GM19043 (cell line): Measurements from ENCODE around the gene ERAP2.
"Not testable (repeated sequence)": the region's sequence is repeated elsewhere in the genome, so short reads cannot be mapped to it uniquely, and the experiment has no call there.

Experiments used
- ATAC-seq: cut with Tn5 transposase; IDR thresholded peaks from one replicate; pipeline ENCODE4 v1.9.1; 2021; ENCODE audit warnings: low read depth; ENCODE audit not compliant: unreplicated experiment

Gene ERAP2, protein sequence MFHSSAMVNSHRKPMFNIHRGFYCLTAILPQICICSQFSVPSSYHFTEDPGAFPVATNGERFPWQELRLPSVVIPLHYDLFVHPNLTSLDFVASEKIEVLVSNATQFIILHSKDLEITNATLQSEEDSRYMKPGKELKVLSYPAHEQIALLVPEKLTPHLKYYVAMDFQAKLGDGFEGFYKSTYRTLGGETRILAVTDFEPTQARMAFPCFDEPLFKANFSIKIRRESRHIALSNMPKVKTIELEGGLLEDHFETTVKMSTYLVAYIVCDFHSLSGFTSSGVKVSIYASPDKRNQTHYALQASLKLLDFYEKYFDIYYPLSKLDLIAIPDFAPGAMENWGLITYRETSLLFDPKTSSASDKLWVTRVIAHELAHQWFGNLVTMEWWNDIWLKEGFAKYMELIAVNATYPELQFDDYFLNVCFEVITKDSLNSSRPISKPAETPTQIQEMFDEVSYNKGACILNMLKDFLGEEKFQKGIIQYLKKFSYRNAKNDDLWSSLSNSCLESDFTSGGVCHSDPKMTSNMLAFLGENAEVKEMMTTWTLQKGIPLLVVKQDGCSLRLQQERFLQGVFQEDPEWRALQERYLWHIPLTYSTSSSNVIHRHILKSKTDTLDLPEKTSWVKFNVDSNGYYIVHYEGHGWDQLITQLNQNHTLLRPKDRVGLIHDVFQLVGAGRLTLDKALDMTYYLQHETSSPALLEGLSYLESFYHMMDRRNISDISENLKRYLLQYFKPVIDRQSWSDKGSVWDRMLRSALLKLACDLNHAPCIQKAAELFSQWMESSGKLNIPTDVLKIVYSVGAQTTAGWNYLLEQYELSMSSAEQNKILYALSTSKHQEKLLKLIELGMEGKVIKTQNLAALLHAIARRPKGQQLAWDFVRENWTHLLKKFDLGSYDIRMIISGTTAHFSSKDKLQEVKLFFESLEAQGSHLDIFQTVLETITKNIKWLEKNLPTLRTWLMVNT

DNA sequence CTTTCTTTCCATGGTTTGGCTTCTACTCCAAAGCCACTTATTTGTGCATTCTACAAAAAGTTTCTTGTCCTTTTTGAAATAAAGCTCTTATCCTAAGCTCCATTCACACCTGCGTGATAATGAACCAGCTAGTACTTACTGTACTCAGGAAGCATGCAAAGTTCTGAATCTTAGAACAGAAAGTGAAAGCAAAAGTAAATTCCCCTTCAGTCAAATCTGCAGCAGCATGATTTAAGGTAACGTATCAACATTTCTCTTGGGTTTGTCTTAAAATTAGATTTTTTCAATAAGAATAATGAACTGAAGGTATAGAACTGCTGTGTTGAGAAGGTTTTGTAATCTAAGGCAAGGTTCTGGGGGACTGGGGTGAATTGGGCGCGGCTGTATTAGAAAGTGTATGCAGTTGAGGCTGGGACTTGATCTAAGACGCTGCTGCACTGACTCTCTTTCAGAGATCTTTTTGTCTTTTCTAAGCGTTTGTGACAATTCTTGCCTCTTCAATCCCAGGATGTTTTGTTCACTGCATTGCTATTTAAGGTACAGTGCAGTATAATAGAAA is at the start of gene ERAP2:
TSS of gene ERAP2 (plus strand) at position 209 of the 559 bp plus-strand sequence. CDS start 3,186 bp downstream, outside the sequence.
- ATAC-seq, result peak; percentile 48

DNA sequence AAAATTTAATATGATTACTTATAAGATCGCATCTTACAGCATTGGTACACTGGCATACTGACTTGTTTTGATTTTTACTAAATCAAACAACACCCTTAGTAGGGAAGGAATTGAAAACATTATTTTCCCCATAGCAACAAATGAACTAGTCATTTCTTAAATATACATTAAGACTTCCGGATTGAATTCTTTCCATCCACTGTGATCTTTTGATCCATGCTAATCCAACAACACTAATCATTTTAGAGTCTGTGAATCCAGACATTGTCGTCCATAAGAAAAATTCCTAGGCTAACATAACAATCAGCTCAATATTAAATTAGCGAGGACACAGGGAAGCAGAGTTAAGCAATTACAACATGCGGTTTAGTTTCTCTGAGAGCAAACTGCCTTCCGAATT is 47.0 kb upstream of the ERAP2 start:
- no peak for ATAC-seq

DNA sequence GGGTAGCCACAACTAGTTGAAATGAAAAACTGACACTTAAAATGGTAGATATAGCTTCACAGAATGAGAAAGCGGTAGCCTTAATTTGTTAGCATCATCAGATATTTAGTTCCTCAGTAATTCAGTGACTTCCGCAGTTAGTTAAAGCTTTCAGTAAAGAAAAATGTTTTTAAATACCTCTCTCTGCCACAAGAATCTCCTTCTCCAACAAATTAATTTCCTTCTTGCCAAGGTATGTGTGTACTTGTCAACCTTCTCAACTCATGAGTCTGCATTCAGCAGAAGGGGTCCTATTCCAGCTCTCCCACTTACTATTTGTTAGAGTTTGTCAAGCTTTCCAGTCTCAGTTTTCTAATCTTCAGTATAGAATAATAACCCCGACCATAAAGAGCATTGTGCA is 42.3 kb upstream of the ERAP2 start:
- ATAC-seq, result no peak

DNA sequence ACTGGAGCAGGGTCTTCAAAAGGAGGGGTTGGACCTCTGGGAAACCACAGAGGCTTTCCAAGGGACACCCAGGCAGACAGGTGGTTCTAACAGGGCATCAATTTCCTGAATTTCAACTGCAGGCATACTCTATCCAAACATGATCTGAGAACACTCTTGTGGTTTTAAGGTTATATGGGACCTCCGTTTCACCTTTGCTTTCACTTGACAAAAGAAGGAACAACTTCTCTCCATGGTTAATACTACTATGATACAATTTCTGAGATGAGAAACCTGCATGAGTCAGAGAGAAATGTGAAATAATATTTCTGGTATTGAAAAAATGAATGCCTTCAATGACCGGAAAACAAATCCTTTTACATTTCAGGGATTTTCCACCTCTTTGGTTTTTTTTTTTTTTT is 40.5 kb upstream of the ERAP2 start:
- no peak for ATAC-seq

DNA sequence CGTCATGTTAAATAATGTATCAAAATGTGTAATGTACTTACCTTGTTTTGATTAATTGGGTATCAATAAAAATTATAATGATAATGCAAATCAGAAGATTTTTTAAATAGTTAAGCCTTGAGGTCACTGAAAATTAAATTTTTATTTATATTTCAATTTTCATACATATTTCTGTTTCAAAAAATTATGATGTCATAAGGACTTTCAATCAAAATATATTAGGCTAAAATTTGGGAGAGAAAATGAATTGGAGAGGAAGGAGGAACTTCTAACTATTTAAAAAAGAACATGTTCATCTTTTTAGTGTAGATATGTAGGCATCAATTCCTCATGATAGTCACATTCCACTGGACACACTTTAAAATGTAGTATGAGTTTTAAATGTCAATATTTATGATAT is 39.5 kb upstream of the ERAP2 start:
- no peak for ATAC-seq

DNA sequence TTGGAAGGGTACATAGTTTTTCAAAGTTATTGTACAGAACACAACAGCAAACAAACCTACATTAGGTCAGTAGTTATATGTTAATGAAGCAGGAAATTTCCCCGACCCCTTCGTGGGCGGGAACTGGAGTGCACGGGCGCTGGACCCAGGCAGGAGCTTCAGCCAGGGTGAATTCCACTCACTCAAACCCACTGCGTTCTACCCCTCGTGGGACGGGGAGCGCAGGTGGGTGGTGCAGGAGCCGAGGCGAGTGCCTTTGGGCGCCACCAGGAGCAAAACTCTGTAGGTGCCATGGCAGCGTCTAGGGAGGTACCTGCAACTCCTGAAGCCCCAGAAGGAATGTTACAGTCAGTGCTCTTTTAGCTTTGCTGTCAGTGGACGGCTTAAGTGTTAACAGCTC is 39.0 kb upstream of the ERAP2 start:
- no peak for ATAC-seq

DNA sequence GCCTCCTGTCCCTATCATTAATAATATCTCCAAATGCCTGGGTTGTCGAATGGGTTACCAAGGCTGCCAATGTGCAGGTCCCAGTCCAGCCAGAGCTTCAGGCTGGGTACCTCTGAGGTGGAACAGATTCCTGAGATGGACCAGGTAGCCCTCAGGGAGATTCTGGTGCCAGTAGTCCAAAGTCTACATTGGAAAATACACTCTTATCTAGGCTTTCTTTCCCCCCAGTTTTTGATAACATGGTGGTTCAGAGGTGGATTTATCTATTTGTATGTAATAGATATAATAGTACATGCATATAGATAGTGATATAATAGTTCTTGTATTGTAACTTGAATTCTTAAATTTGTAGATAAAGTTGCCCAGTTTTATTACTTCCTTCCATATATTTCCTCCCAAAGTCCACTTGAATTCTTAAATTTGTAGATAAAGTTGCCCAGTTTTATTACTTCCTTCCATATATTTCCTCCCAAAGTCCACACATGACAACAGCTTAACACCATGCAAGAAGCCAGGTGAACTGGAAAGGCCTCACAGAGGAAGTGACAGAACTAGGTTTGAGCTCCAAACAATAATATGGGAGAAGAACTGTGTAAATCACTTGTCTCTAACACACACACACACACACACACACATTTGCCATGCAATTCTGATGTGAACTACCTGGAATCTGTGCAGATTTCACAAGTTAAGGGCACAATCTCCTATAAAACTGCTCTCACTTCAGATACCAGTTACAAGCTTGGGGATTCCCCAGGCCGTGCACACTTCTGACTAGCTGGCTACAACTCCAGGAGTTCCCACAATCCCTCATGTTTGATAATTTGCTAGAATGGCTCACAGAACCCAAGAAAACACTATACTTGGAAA is 37.9 kb upstream of the ERAP2 start:
- no peak for ATAC-seq

DNA sequence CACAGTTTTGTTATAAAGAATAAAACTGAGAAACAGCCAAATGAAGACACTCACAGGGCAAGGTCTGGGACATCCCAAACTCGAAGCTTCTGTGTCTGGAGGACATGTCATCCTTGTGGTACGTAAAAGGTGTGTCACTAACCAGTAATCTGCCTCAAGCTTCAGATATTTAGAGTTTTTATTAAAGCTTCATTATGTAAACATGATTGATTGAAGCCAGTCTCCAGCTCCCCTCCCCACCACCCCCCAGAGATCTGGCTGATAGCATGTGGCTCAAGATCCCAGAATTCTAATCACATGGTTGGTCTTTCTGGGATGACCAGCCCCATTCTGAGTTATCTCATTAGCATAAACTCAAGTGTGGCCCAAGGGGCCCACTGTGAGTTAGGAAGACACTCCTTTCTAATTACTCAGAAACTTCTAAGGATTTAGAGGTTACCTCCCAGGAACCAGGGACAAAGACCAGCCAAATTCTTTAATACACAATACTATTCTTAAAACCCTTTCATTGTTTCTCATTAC is 37.2 kb upstream of the ERAP2 start:
- ATAC-seq, result no peak

DNA sequence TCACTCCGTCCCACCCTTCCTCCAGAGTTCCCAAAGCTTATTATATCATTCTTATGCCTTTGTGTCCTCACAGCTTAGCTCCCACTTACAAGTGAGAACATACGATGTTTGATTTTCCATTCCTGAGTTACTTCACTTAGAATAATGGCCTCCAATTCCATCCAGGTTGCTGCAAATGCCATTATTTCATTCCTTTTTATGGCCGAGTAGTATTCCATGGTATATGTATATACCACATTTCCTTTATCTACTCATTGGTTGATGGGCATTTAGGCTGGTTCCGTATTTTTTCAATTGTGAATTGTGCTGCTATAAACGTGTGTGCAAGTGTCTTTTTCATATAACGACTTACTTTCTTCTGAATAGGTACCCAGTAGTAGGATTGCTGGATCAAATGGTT is 34.4 kb upstream of the ERAP2 start:
- ATAC-seq, result not testable (repeated sequence)

DNA sequence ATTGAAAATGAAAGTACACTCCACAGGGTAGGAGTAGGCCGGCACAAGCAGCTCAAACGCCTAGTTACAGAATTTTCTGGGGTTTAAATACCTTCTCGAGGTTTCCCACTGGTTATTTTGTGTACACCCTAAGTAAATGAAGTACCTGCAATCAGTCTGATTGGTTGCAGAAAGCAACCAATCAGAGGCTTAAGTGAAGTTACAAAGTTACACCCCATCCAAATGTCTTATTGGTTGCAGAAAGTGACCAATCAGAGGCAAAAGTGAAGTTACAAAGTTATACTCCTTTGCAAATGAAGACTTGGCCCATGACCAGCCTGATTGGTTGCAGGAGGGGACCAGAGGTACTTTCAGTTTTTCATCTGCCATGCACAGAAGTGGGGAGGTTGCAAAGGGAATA is 33.2 kb upstream of the ERAP2 start:
- no peak for ATAC-seq

DNA sequence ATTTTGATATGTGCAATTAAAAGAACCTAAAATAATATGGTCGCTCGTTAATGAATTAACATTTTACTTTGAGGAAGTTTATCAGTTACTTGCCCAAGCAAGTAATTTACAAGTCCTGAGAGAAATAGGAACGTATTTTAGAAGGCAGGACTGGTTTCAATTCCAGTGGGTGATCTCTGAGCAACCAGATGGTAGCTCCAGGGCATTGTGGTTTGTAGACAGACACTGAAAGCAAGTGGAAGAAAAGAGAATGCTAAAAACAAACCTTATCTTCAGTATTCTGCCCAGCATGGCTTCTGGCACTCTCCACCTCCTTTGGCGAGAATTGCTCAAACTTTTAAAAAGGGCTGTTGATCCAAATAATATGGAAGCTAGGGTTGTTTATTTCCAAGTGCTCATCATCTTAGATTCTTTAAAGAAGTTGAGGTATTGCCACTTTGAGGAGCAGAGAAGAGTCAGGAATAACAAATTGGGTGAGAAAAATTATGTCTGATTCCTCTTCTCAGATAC is 31.8 kb upstream of the ERAP2 start:
- ATAC-seq, result no peak

DNA sequence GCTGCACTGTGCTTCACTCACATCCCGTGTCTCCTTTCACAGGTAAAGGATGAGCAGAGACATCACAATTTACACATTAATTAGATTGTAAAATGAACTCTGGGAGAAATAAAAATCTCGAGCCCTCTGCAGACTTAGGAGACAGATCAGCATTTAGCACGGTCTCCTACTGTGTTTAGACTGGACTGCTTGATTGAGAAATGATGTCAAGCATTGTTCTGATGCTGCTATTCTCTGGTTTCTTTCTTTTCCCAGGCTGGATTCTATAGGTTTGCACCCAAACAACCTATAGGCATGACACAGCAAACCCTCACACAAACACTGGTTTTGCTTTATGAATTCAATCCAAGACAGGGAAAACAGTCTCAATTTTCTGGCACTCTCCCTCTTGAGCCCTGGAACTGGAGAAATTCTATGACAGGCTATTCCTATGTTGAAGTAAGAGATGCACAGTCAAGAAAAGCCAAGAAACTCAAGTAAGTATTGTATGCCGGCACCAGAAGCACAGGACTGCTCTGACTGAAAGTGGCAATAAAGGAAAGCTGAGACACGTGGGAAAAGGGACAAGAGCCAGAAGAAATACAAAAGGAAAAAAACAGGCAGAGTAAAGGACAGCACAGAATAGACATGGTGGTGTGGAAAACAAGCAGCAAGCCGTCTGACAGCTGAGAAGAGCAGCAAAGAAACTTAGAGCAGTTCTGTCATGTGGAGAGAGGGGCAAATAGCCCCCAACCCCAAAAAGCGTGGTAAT is 24.8 kb upstream of the ERAP2 start:
- ATAC-seq, result no peak

DNA sequence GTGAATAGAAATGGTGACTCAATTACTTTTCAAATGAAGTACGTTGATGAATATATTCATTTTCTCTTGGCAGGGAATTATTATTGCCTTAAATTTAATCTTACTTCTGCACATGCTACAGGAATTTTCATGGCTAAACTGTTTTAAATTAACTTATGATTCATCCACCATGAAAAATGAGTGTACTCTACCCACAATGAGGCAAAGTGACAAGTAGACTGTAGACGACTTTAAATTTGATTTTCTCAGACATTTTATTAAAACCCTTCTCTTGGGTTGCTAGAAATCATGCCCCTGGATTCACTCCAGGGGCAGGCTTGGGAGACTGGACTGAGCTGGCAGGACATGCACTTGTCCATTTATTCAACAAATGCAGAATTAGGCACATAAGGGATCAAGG is 23.5 kb upstream of the ERAP2 start:
- ATAC-seq, result no peak

DNA sequence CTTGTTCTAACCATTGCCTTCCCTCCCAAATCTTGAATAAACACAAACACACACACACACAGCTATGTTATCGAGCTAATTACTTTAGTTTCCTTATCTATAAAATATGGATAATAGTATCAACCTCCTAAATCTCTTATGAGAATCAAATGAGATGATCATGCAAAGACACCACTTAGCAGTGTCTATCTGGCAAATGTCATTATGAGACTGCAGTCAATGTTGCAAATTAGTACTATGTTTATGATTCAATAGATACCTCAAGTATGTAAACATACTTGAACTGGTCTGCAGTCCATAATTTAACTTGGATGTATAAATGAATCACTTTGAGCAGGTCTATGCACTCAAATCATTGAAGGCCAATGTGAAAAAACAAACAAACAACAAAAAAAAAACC is 22.2 kb upstream of the ERAP2 start:
- ATAC-seq, result no peak

DNA sequence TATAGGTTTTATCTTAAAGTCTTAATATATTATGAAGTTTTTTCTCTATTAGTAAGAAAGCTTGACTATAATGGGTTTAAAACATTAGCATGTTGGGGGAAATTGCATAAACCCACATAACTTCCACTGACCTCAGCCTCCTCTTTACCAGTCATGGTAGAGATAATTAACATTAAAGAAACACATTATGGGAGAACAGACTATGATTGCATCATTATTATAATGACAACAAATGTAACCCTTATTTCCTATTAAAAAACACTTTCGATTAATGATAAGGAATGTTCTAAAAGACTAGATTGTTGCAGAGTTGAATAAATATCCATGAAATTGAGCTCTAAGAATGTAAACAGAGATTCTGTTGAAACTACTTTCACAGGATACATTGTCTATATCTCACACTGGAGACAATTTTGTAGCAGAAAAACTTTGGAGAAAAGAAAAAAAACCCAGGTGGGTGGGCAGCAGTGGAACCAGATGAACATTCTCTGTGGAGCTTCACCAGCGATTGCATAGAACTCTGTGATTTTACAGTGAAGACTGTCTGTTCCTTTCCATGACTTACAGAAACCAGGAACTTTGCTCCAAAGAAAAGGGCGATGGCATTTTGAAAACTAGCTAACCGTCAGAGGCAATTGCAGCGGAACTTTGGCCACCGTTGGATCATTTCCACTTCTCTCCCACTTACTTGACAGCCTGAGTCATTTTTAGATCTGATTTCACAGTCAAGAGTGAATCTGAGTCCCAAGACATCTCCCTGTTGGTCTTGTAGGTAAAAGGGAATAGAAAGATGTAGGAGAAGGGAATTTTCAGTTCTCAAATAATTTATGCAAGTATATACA is 21.0 kb upstream of the ERAP2 start:
- ATAC-seq, result no peak

DNA sequence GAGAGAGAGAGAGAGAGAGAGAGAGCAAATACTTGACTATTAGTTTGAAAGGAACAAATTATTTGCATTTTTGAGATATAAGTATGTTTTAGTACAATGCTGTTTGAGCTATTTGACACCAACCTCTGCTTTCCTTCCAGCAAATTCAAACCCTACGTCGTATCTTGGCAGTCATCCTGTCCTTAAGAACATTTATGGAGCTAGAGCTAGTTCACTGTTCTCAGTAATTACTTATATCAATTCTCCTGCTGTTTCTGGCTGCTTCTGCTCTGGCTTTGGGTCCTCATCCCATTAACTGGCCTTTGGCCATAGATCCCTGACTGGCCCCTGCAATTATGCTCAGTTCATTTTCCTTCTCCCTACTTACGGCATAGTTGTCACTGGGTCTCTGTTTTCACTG is 19.9 kb upstream of the ERAP2 start:
- no peak for ATAC-seq

DNA sequence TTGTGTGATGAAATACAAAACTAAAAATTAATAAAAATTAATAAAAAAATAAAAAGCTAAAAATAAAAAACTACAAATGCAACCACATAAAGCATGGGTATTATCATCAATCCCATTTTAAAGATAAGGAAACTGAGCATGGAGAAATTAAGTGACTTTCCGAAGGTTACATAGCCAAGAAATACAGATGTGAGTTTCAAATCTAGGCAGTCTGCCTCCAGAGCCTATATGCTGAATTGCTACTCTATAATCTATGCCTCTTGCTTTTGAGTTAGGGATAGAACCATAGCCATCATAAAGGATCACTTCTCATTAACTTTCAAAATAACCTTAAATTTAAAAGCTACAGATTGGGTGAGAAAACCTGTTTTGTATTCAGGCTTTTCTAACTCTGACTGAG is 18.8 kb upstream of the ERAP2 start:
- ATAC-seq, result no peak

DNA sequence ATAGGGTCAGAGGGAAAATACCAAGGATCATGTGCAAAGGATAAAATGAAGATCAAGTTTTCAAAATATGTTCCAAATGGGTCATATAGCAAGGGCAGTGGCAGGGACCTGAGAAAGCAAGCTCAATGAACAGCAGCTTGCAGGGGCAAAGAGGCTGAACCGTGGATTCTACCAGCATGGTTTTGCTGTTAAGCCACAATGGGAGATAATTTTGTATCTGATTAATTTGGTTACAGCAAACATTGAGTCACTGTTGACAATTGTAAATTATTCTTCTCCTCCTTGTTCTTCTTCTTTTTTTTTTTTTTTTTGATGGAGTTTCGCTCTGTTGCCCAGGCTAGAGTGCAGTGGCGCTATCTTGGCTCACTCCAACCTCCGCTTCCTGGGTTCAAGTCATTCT is 18.4 kb upstream of the ERAP2 start:
- no peak for ATAC-seq
